NCI-H128 (cell line): ENCODE measurements around the gene CCL8.

ENCODE experiments used
- DNase-seq: peaks from one replicate; lab custom pipeline; 2025; ENCODE audit not compliant: unreplicated experiment; lab: John Stamatoyannopoulos, UW

Gene CCL8

DNA sequence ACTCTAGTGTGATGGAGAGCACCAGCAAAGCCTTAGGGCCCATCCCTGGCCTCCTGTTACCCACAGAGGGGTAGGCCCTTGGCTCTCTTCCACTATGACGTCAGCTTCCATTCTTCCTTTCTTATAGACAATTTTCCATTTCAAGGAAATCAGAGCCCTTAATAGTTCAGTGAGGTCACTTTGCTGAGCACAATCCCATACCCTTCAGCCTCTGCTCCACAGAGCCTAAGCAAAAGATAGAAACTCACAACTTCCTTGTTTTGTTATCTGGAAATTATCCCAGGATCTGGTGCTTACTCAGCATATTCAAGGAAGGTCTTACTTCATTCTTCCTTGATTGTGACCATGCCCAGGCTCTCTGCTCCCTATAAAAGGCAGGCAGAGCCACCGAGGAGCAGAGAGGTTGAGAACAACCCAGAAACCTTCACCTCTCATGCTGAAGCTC lies at the start of gene CCL8:
Gene CCL8 (plus strand): TSS at position 397 of the 445 bp plus-strand sequence. CDS start 67 bp downstream, outside the sequence.
- DNase-seq, result no peak

DNA sequence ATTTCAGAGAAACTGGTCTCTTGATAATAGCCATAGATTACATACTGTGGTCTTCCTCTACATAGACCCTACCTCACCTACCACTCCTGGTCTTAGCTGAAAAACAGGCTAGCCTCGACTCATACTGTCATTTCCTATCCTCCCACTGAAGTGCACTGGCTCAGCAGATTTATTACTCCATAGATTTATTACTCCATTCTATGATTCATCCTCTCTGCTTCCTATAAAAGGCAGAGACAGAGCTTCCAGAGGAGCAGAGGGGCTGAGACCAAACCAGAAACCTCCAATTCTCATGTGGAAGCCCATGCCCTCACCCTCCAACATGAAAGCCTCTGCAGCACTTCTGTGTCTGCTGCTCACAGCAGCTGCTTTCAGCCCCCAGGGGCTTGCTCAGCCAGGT lies 49.3 kb upstream of the CCL8 start, which contains the start of gene CCL7:
Gene CCL7 (plus strand): TSS at position 253 of the 400 bp plus-strand sequence. CDS start 70 bp downstream, at position 323.
- no peak for DNase-seq

- DNase-seq, result no peak
These were observed 43.4 kb upstream of the CCL8 start for GRCh38 chr17:34275881-34276280.

DNA sequence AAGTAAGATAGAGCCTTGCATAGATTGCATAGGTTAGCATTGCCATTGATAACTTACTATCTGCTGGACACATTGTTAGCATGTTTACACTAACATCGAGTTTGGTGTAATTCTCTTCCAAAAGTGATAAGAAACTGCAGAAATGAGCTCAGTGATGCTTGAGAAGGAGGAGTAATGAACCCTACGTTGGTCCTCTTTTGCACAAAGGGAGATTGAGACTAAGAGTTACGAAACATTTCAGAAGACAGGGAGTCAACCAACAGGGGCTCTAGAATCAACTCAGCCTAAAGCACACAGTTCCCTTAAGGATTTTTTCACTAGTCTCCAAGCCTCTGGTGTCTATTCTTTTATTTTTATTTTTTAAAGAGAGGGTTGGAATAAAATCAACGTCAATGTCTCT lies 42.4 kb upstream of the CCL8 start:
- DNase-seq, result no peak

GRCh38 chr17:34283571-34283970 lies 35.7 kb upstream of the CCL8 start:
- DNase-seq, result no peak

GRCh38 chr17:34285286-34285792 lies 33.9 kb upstream of the CCL8 start, which contains the start of gene CCL11:
TSS of gene CCL11 (plus strand) at chr17:34285742. CDS start at chr17:34285809, 67 bp downstream.
- no peak for DNase-seq

DNA sequence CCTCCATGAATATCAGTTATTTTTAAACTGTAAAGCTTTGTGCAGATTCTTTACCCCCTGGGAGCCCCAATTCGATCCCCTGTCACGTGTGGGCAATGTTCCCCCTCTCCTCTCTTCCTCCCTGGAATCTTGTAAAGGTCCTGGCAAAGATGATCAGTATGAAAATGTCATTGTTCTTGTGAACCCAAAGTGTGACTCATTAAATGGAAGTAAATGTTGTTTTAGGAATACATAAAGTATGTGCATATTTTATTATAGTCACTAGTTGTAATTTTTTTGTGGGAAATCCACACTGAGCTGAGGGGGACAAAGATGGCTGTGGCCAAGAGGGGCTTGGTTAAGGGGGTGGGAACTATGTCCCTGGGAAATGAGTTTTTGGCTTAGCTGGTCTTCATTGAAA lies 31.4 kb upstream of the CCL8 start:
- DNase-seq, result no peak

GRCh38 chr17:34290586-34290985 lies 28.6 kb upstream of the CCL8 start:
- DNase-seq, result no peak

GRCh38 chr17:34291721-34292348 lies 27.4 kb upstream of the CCL8 start:
- no peak for DNase-seq

DNA sequence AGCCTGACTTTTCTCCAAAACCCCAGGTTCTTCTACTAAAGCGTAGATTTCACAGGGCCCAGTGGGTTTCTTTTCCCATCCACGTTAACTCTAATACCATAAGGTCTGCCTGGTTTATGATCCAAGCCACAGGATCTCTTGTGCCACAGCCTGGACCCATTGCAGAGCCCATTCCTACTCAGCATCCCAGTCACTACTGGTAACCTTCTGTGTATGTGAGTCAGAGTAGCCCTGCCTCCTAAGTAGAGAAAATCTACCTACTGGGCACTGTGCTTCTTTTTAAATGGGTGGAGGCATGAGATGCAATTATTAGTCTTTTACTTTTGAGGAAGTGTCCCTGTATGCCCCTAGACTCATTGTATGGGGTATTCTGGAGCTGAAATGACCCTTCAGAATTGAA lies 20.2 kb upstream of the CCL8 start:
- DNase-seq, result no peak

DNA sequence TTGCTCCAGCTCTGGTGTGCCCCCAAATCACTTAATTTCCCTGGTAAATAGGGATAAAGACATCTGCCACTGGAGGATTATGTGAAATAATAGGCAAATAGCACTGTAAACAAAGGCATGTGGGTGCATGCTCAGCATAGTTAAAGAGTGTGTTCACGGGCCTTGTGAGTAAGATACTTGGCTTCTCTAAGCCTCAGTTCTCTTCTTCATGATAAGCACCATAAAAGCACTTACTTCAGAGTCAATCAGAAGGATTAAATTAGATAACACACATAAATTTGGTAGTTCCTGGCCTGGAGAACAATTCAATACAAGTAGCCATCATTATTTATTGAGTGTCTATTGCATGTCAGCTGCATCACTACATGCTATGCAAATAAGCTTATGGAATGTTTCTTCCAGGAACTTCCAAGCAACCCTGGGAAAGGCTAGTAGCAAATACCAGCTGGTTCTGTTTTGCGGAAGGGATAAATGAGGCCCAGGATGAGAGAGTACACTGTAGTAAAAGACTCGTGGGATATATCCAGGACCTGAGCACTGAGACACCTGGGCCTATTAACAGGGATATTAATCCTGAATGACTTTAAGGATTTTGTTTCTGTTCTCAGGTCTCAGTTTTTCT lies 19.2 kb upstream of the CCL8 start:
- no peak for DNase-seq

GRCh38 chr17:34300652-34301370 lies 18.4 kb upstream of the CCL8 start:
- DNase-seq, result no peak

- no peak for DNase-seq
These were observed 17.2 kb upstream of the CCL8 start for GRCh38 chr17:34301986-34302385.

GRCh38 chr17:34302636-34303035 lies 16.6 kb upstream of the CCL8 start:
- DNase-seq, result no peak

DNA sequence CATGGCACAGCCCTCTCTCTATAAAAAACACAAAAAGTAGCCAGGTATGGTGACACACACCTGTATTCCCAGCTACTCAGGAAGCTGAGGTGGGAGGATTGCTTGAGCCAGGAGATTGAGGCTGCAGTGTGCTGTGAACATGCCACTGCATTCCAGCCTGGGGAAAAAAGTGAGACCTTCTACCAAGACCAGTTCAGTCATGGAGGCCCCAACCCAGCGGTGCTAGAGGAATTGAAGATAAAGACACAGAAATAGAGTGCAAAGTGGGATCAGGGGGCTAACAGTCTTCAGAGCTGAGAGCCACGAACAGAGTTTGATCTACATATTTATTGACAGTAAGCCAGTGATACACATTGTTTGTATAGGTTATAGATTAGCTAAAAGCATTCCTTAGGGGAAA lies 15.6 kb upstream of the CCL8 start:
- DNase-seq, result no peak

DNA sequence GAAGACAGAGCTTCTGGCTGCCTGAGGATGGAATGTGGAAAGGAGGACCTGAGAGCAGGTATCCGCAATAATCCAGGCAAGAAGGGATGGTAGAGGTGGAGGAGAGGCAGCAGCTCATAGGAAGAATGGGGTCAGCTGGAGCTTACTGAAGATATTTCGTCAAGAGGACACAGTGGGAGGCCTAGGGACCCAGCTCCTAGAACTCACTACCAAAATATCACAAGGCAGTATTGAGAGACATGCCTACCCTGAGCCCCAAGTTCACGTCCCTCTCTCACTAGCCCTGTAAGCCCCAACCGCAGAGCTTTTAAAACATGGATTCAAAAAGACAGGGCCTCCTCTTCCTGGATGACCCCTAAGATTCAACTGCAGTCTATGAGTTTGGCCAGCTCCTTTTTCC lies 14.2 kb upstream of the CCL8 start:
- no peak for DNase-seq

- DNase-seq, result no peak
These were observed 13.6 kb upstream of the CCL8 start for GRCh38 chr17:34305606-34306005.

DNA sequence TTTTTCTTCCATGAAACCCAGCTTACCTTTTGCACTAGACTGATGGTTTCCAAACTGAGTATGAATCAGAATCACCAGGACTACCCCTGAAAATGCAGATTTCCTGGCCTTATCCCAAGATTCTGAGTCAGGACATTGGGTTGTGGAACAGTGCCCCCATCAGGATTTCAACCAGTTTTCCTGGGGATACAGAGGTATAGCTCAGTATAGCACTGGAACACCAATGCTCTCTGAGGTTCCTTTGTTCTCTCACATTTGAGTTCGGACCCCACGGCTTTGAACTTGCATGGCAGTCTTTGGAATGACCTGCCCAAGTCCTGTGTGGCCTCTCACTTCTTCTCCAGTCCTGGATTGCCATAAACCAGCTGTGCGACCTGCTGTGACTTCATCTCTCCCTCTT lies 12.8 kb upstream of the CCL8 start:
- no peak for DNase-seq

GRCh38 chr17:34307110-34307509 lies 12.1 kb upstream of the CCL8 start:
- DNase-seq, result no peak

DNA sequence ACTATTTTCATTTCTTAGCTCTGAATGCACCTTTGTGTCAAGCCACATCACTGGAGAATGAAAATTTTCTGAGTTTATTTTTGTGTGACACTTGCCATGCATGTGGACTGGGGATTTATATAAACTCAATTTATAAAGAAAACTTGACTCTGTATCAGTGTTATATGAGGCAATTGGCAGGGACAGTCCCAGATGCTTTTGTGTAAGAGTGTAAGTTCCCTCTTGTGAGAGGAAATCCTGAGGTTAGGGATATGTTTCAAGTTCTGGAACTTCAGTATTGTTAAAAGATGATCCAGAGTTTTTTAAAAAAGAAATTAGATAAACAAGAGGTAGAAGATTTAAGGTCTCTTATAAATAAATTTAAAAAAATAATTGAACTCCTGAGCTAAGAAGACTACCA lies 10.9 kb upstream of the CCL8 start:
- no peak for DNase-seq

GRCh38 chr17:34311291-34311690 lies 7.9 kb upstream of the CCL8 start:
- DNase-seq, result no peak

- no peak for DNase-seq
These were observed 7.2 kb upstream of the CCL8 start for GRCh38 chr17:34312080-34312479.
